HepG2 (cell line): Measurements from ENCODE around the gene PRPSAP1.

Source experiments
- ATF2 ChIP-seq: sonication (generic); formaldehyde crosslinking; IDR thresholded peaks from 2 replicates; pipeline ENCODE4 v1.4.0; 2020; ENCODE audit warnings: missing genetic modification reagents
- CHD4 ChIP-seq: fragments of 200-600 bp; sonication (generic); IDR thresholded peaks from 2 replicates; pipeline ENCODE4 v1.7.0; 2017; ENCODE audit warnings: mild to moderate bottlenecking, low read length, borderline replicate concordance
- ELF1 ChIP-seq: sonication (generic); formaldehyde crosslinking; IDR thresholded peaks from 2 replicates; pipeline ENCODE4 v1.4.0; 2020; ENCODE audit warnings: missing genetic modification reagents
- ESRRA ChIP-seq: sonication (generic); formaldehyde crosslinking; IDR thresholded peaks from 2 replicates; pipeline ENCODE4 v1.5.1; 2020; ENCODE audit warnings: mild to moderate bottlenecking, low read depth, missing genetic modification reagents
- MXI1 ChIP-seq: IDR thresholded peaks from 3 replicates; pipeline ENCODE4 v1.6.1; 2012; ENCODE audit warnings: low read depth, low read length, inconsistent platforms, borderline replicate concordance
- POLR2A ChIP-seq, 2 experiments: IDR thresholded peaks; 2 replicates each; pipeline ENCODE4 v1.6.1; 2011; ENCODE audit warnings: low read depth in 2 of 2, low read length in 2 of 2, mild to moderate bottlenecking in 1 of 2, moderate library complexity in 1 of 2; ENCODE audit not compliant: insufficient read depth in 1 of 2
- REST ChIP-seq, 2 experiments: IDR thresholded peaks; 2 replicates each; pipeline ENCODE4 v1.6.1; 2011 to 2012; ENCODE audit warnings: low read length in 2 of 2, borderline replicate concordance in 1 of 2, low read depth in 1 of 2, mild to moderate bottlenecking in 1 of 2, moderate library complexity in 1 of 2
- SMAD3 ChIP-seq: sonication (generic); formaldehyde crosslinking; IDR thresholded peaks from 2 replicates; pipeline ENCODE4 v1.4.0; 2020; ENCODE audit warnings: missing genetic modification reagents
- SP1 ChIP-seq, 2 experiments: fragments of 450-650 bp in 1 of 2; sonication (generic) in 1 of 2; formaldehyde crosslinking in 1 of 2; IDR thresholded peaks; 2 replicates each; pipeline versions ENCODE4 v1.4.0 to v1.6.1; 2016 to 2020; ENCODE audit warnings: missing genetic modification reagents in 1 of 2
- YY1 ChIP-seq: IDR thresholded peaks from 2 replicates; pipeline ENCODE4 v1.6.1; 2011; ENCODE audit warnings: low read length, low read depth, moderate library complexity, mild to moderate bottlenecking; ENCODE audit not compliant: insufficient read depth, insufficient replicate concordance
- ZBTB43 ChIP-seq: sonication (generic); formaldehyde crosslinking; conservative IDR thresholded peaks from 2 replicates; pipeline ENCODE4 v1.4.0; 2020; ENCODE audit warnings: missing genetic modification reagents
- TF ChIP-seq, protein P1 (sequence below): sonication (generic); formaldehyde crosslinking; IDR thresholded peaks from 2 replicates; pipeline ENCODE4 v1.8.0; 2022; ENCODE audit warnings: missing genetic modification reagents, low read depth, mild to moderate bottlenecking, borderline replicate concordance
- TF ChIP-seq, protein P2 (sequence below): sonication (generic); IDR thresholded peaks from 2 replicates; pipeline ENCODE4 v1.6.1; 2016; ENCODE audit warnings: low read depth, borderline replicate concordance

DNA sequence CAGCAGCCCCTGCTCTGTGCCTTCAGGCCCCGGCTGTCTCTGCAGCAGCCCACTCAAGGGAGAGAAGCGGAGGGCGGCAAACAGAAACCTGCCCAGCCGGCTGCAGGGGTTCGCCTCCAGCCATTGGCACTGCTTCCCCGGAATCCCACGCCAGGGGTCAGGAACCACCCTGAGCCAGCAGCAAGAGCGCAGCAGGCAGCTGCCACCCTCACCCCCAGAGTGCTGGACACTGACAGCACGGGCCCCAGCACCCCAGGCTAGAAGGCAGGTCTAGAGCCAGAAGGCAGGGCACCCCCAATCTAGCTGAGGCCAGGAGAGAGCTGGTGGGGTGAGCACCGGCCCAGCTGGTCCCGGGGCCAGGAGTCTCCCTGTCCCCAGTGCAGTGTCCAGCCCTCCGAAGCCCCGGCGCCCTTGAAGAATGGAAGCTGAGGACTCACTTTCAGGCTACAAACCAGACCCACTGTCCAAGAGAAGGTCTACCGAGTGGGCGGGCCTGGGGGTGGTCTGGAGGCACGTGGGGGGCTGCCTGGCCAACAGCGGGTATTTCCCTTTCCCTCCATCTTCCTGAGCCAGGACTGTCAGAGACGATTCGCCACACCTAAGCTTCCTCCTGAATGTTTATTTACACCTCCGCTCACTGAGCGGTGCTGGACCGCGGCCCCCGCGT, 80.1 kb downstream of the PRPSAP1 start:
- TF ChIP-seq, protein P1, sequence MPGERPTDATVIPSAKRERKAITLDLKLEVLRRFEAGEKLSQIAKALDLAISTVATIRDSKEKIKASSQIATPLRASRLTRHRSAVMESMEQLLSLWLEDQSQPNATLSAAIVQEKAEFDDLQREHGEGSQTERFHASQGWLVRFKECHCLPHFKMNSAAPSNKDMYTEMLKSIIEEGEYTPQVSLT (CRISPR knock-in tag), result no peak
- TF ChIP-seq POLR2A (IDR thresholded peaks at IDR 0.05; ENCODE audit: insufficient read depth in 1 of 2, low read depth in 2 of 2, low read length in 2 of 2) (no peak), CHD4 (no peak), SMAD3 (CRISPR knock-in tag) (no peak), REST (IDR thresholded peaks at IDR 0.05; ENCODE audit: borderline replicate concordance in 1 of 2, low read depth in 1 of 2, low read length in 2 of 2) (no peak), ELF1 (CRISPR knock-in tag) (no peak), ESRRA (CRISPR knock-in tag) (no peak), ATF2 (no peak), YY1 (no peak), SP1 (IDR thresholded peaks at IDR 0.05) (no peak), SP1 (CRISPR knock-in tag; IDR thresholded peaks at IDR 0.05) (no peak), ZBTB43 (CRISPR knock-in tag) (no peak), MXI1 (no peak)
- TF ChIP-seq, protein P2, sequence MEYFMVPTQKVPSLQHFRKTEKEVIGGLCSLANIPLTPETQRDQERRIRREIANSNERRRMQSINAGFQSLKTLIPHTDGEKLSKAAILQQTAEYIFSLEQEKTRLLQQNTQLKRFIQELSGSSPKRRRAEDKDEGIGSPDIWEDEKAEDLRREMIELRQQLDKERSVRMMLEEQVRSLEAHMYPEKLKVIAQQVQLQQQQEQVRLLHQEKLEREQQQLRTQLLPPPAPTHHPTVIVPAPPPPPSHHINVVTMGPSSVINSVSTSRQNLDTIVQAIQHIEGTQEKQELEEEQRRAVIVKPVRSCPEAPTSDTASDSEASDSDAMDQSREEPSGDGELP, result no peak
